Liver (tissue), 9 donors: ENCODE data around the gene PSMG2. TPM values are rescaled to one million over a fixed set of nuclear protein-coding genes. Genes with fewer than 3 reads are reported as not detected.

ENCODE experiments used
- DNase-seq: peaks from one replicate; pipeline ENCODE4 v3.0.0-alpha.2; 2017; ENCODE audit warnings: low spot score
- H3K27ac ChIP-seq, 2 donors: one replicate each; pipeline ENCODE4 v1.7.0; 2013; ENCODE audit warnings: inconsistent platforms in 2 of 2, low read length in 2 of 2, control low read depth in 1 of 2, low read depth in 1 of 2, mild to moderate bottlenecking in 1 of 2
- H3K27me3 ChIP-seq, 4 donors: one replicate each; pipeline versions ENCODE4 v1.6.1 to v1.7.0; 2013; ENCODE audit warnings: low read length in 3 of 4, inconsistent platforms in 1 of 4, mild to moderate bottlenecking in 1 of 4, moderate library complexity in 1 of 4; ENCODE audit not compliant: control insufficient read depth in 4 of 4, insufficient read depth in 4 of 4
- H3K36me3 ChIP-seq, 4 donors: one replicate each; pipeline versions ENCODE4 v1.6.1 to v1.7.0; 2013; ENCODE audit warnings: low read length in 3 of 4, mild to moderate bottlenecking in 3 of 4, low read depth in 1 of 4, moderate library complexity in 1 of 4; ENCODE audit not compliant: control insufficient read depth in 4 of 4, insufficient read depth in 3 of 4
- H3K4me1 ChIP-seq, 4 donors: one replicate each; pipeline versions ENCODE4 v1.6.1 to v1.7.0; 2013; ENCODE audit warnings: low read length in 3 of 4, mild to moderate bottlenecking in 3 of 4, moderate library complexity in 1 of 4; ENCODE audit not compliant: control insufficient read depth in 4 of 4, insufficient read depth in 4 of 4
- H3K4me3 ChIP-seq, 3 donors: one replicate each; pipeline versions ENCODE4 v1.6.1 to v1.7.0; 2013; ENCODE audit warnings: low read length in 3 of 3, control low read depth in 1 of 3, low read depth in 1 of 3, mild to moderate bottlenecking in 1 of 3
- H3K9ac ChIP-seq, 2 donors: one replicate each; pipeline ENCODE4 v1.7.0; 2013; ENCODE audit warnings: low read length in 2 of 2, mild to moderate bottlenecking in 2 of 2, moderate library complexity in 2 of 2, control low read depth in 1 of 2, low read depth in 1 of 2
- H3K9me3 ChIP-seq, 4 donors: one replicate each; pipeline versions ENCODE4 v1.6.1 to v1.7.0; 2013; ENCODE audit warnings: low read length in 3 of 4; ENCODE audit not compliant: control insufficient read depth in 4 of 4
- EGR1 ChIP-seq, 2 donors: IDR thresholded peaks; 2 replicates each; pipeline ENCODE4 v1.6.1; 2016 to 2018; ENCODE audit warnings: antibody characterized with exemption in 2 of 2, low read depth in 2 of 2
- FOXA1 ChIP-seq: IDR thresholded peaks from 2 replicates; pipeline ENCODE4 v1.6.1; 2016; ENCODE audit warnings: antibody characterized with exemption
- FOXA2 ChIP-seq: IDR thresholded peaks from 2 replicates; pipeline ENCODE4 v1.6.1; 2016; ENCODE audit warnings: antibody characterized with exemption
- GABPA ChIP-seq, 2 donors: IDR thresholded peaks in 1 of 2; conservative IDR thresholded peaks in 1 of 2; 2 replicates each; pipeline ENCODE4 v1.6.1; 2016; ENCODE audit warnings: antibody characterized with exemption in 2 of 2, mild to moderate bottlenecking in 1 of 2, moderate library complexity in 1 of 2
- HNF4A ChIP-seq, 2 donors: conservative IDR thresholded peaks; 2 replicates each; pipeline ENCODE4 v1.6.1; 2016; ENCODE audit warnings: antibody characterized with exemption in 2 of 2, mild to moderate bottlenecking in 2 of 2
- HNF4G ChIP-seq: IDR thresholded peaks from 2 replicates; pipeline ENCODE4 v1.6.1; 2016; ENCODE audit warnings: antibody characterized with exemption
- JUND ChIP-seq, 2 donors: IDR thresholded peaks; 2 replicates each; pipeline ENCODE4 v1.6.1; 2016; ENCODE audit warnings: antibody characterized with exemption in 2 of 2
- NR2F2 ChIP-seq: IDR thresholded peaks from 2 replicates; pipeline ENCODE4 v1.6.1; 2016; ENCODE audit warnings: antibody characterized with exemption
- RAD21 ChIP-seq, 2 donors: IDR thresholded peaks; 2 replicates each; pipeline ENCODE4 v1.6.1; 2016; ENCODE audit warnings: antibody characterized with exemption in 2 of 2, mild to moderate bottlenecking in 2 of 2
- RXRA ChIP-seq, 2 donors: IDR thresholded peaks; 2 replicates each; pipeline ENCODE4 v1.6.1; 2017 to 2018; ENCODE audit warnings: antibody characterized with exemption in 2 of 2, mild to moderate bottlenecking in 1 of 2
- SP1 ChIP-seq: IDR thresholded peaks from 2 replicates; pipeline ENCODE4 v1.6.1; 2018; ENCODE audit warnings: antibody characterized with exemption, mild to moderate bottlenecking
- TAF1 ChIP-seq: conservative IDR thresholded peaks from 2 replicates; pipeline ENCODE4 v1.6.1; 2016; ENCODE audit warnings: antibody characterized with exemption, mild to moderate bottlenecking
- YY1 ChIP-seq: IDR thresholded peaks from 2 replicates; pipeline ENCODE4 v1.6.1; 2016; ENCODE audit warnings: antibody characterized with exemption, mild to moderate bottlenecking
- WGBS: extraction: QIAGEN DNeasy Blood & Tissue Kit; methylation state at CpG from one replicate; pipeline ENCODE4 v1.1.7; 2013; 5-methylcytosine and 5-hydroxymethylcytosine counted together
- polyA plus RNA-seq, 2 donors: library from polyadenylated mRNA; stranded (reverse) in 1 of 2; unstranded in 1 of 2; fragments of 200-250 nt in 1 of 2; fragments of >200 nt in 1 of 2; fragmentation: Nextera tagmentation in 1 of 2; extraction: Ambion mirVana in 1 of 2; gene quantifications; one replicate each; pipeline versions ENCODE4 v1.2.1 to v1.2.3, GENCODE V29; 2013 to 2015
- total RNA-seq, 2 donors: library from RNA; depleted of rRNA; stranded (reverse); fragments of >200 nt; gene quantifications; one replicate each; pipeline ENCODE4 v1.2.3, GENCODE V29; 2014
- TF ChIP-seq, protein P1 (sequence below): IDR thresholded peaks from 2 replicates; pipeline ENCODE4 v1.6.1; 2016; ENCODE audit warnings: antibody characterized with exemption
- TF ChIP-seq, protein P2 (sequence below): IDR thresholded peaks from 2 replicates; pipeline ENCODE4 v1.6.1; 2016; ENCODE audit warnings: antibody characterized with exemption
- TF ChIP-seq, protein P3 (sequence below): IDR thresholded peaks from 2 replicates; pipeline ENCODE4 v1.6.1; 2016; ENCODE audit warnings: antibody characterized with exemption, mild to moderate bottlenecking
- TF ChIP-seq, protein P4 (sequence below): IDR thresholded peaks from 2 replicates; pipeline ENCODE4 v1.6.1; 2016; ENCODE audit warnings: antibody characterized with exemption
- TF ChIP-seq, protein P5 (sequence below): fragments of 150-350 bp; IDR thresholded peaks from 2 replicates; pipeline ENCODE4 v1.5.1; 2017; ENCODE audit warnings: improper control_type of control experiment, low read depth, low read length; ENCODE audit not compliant: missing input control
- donor health status: healthy.
- donor health status: healthy.
- donor health status: healthy.
- donor health status: healthy.
- donor health status: healthy.

The PSMG2 gene
- total and polyA plus RNA-seq, 4 donors, result 24.2 to 48.0 (median 36.6) TPM

DNA sequence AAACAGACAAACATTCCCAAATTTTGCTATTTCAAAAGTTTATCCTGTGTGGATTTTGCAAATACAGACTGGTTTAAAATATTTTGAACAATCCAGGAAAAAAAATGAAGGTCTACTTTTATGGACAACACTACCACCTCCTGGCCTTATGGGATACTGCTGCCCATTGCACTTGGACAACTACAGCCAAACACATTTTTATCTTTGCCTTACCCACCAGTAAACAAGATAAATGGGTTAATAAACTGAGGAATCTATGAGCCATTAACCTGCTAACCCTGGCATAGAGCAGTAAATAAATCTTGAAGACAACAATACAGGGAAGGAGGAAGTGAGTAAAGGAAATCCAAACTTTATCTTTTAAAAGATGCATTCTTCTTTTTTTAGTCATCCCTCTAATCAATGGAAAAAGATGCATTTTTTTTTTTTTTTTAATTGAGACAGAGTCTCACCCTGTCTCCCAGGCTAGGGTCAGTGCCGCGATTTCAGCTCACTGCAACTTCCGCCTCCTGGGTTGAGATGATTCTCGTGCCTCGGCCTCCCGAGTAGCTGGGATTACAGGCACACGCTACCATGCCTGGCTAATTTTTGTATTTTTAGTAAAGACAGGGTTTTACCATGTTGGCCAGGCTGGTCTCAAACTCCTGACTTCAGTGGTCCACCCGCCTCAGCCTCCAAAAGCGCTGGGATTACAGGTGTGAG, 42.8 kb upstream of the PSMG2 start:
- 74% methylated on average over 9 of the region's 9 CpGs for WGBS

More for the DNA sequence above, 42.8 kb upstream of the PSMG2 start:
- H3K4me1 ChIP-seq, result peaks cover 0 to 10% (median 6%) of the 10 kb centered on the region in 4 donors
- no peaks in the 10 kb centered on the region for H3K27me3 ChIP-seq
- H3K9ac ChIP-seq, result no peak overlapping the region
- H3K27ac ChIP-seq, result no peak overlapping the region
- TF ChIP-seq RAD21 (IDR thresholded peaks at IDR 0.05) (peak; percentile 90 to 91), TAF1 (no peak), RXRA (IDR thresholded peaks at IDR 0.05) (peak in 1 of 2 donors; percentile 13), NR2F2 (peak; percentile 67), JUND (IDR thresholded peaks at IDR 0.05) (peak; percentile 63 to 72), FOXA2 (no peak), FOXA1 (no peak), YY1 (no peak), EGR1 (IDR thresholded peaks at IDR 0.05; ENCODE audit: low read depth in 2 of 2) (no peak), HNF4G (no peak), HNF4A (conservative IDR thresholded peaks at IDR 0.05) (no peak), GABPA (IDR thresholded peaks at IDR 0.05 in 1 of 2, conservative IDR thresholded peaks at IDR 0.05 in 1 of 2) (no peak), SP1 (no peak)
- TF ChIP-seq, protein P1, sequence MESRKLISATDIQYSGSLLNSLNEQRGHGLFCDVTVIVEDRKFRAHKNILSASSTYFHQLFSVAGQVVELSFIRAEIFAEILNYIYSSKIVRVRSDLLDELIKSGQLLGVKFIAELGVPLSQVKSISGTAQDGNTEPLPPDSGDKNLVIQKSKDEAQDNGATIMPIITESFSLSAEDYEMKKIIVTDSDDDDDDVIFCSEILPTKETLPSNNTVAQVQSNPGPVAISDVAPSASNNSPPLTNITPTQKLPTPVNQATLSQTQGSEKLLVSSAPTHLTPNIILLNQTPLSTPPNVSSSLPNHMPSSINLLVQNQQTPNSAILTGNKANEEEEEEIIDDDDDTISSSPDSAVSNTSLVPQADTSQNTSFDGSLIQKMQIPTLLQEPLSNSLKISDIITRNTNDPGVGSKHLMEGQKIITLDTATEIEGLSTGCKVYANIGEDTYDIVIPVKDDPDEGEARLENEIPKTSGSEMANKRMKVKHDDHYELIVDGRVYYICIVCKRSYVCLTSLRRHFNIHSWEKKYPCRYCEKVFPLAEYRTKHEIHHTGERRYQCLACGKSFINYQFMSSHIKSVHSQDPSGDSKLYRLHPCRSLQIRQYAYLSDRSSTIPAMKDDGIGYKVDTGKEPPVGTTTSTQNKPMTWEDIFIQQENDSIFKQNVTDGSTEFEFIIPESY, result no peak
- TF ChIP-seq, protein P2, sequence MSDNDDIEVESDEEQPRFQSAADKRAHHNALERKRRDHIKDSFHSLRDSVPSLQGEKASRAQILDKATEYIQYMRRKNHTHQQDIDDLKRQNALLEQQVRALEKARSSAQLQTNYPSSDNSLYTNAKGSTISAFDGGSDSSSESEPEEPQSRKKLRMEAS, result no peak
- TF ChIP-seq, protein P3, sequence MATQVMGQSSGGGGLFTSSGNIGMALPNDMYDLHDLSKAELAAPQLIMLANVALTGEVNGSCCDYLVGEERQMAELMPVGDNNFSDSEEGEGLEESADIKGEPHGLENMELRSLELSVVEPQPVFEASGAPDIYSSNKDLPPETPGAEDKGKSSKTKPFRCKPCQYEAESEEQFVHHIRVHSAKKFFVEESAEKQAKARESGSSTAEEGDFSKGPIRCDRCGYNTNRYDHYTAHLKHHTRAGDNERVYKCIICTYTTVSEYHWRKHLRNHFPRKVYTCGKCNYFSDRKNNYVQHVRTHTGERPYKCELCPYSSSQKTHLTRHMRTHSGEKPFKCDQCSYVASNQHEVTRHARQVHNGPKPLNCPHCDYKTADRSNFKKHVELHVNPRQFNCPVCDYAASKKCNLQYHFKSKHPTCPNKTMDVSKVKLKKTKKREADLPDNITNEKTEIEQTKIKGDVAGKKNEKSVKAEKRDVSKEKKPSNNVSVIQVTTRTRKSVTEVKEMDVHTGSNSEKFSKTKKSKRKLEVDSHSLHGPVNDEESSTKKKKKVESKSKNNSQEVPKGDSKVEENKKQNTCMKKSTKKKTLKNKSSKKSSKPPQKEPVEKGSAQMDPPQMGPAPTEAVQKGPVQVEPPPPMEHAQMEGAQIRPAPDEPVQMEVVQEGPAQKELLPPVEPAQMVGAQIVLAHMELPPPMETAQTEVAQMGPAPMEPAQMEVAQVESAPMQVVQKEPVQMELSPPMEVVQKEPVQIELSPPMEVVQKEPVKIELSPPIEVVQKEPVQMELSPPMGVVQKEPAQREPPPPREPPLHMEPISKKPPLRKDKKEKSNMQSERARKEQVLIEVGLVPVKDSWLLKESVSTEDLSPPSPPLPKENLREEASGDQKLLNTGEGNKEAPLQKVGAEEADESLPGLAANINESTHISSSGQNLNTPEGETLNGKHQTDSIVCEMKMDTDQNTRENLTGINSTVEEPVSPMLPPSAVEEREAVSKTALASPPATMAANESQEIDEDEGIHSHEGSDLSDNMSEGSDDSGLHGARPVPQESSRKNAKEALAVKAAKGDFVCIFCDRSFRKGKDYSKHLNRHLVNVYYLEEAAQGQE, result no peak
- TF ChIP-seq, protein P4, sequence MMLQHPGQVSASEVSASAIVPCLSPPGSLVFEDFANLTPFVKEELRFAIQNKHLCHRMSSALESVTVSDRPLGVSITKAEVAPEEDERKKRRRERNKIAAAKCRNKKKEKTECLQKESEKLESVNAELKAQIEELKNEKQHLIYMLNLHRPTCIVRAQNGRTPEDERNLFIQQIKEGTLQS, result peak; percentile 16
- TF ChIP-seq, protein P5, sequence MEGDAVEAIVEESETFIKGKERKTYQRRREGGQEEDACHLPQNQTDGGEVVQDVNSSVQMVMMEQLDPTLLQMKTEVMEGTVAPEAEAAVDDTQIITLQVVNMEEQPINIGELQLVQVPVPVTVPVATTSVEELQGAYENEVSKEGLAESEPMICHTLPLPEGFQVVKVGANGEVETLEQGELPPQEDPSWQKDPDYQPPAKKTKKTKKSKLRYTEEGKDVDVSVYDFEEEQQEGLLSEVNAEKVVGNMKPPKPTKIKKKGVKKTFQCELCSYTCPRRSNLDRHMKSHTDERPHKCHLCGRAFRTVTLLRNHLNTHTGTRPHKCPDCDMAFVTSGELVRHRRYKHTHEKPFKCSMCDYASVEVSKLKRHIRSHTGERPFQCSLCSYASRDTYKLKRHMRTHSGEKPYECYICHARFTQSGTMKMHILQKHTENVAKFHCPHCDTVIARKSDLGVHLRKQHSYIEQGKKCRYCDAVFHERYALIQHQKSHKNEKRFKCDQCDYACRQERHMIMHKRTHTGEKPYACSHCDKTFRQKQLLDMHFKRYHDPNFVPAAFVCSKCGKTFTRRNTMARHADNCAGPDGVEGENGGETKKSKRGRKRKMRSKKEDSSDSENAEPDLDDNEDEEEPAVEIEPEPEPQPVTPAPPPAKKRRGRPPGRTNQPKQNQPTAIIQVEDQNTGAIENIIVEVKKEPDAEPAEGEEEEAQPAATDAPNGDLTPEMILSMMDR, result peak; percentile 96
- no peaks in the 10 kb centered on the region for H3K36me3 ChIP-seq
- no peak overlapping the region for H3K4me3 ChIP-seq
- peak; percentile 38 for DNase-seq
- no peaks in the 10 kb centered on the region for H3K9me3 ChIP-seq
